C4-2B (cell line): ENCODE results near the gene ZNF580.

Experiments used
- ZFX ChIP-seq: fragments of 450-650 bp; IDR thresholded peaks from 2 replicates; pipeline ENCODE4 v1.6.1; 2017
- TF ChIP-seq, protein P1 (sequence below): fragments of 450-650 bp; conservative IDR thresholded peaks from 2 replicates; pipeline ENCODE4 v1.5.1; 2017; ENCODE audit warnings: mild to moderate bottlenecking

- TF ChIP-seq, protein P1, sequence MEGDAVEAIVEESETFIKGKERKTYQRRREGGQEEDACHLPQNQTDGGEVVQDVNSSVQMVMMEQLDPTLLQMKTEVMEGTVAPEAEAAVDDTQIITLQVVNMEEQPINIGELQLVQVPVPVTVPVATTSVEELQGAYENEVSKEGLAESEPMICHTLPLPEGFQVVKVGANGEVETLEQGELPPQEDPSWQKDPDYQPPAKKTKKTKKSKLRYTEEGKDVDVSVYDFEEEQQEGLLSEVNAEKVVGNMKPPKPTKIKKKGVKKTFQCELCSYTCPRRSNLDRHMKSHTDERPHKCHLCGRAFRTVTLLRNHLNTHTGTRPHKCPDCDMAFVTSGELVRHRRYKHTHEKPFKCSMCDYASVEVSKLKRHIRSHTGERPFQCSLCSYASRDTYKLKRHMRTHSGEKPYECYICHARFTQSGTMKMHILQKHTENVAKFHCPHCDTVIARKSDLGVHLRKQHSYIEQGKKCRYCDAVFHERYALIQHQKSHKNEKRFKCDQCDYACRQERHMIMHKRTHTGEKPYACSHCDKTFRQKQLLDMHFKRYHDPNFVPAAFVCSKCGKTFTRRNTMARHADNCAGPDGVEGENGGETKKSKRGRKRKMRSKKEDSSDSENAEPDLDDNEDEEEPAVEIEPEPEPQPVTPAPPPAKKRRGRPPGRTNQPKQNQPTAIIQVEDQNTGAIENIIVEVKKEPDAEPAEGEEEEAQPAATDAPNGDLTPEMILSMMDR = no peak
- TF ChIP-seq ZFX = no peak
Observed at GRCh38 chr19:55652311-55653128, 11.7 kb downstream of the ZNF580 start.
